Measurements from ENCODE around the gene SORCS2.
"Not testable (repeated sequence)": the region's sequence is repeated elsewhere in the genome, so short reads cannot be mapped to it uniquely, and the experiment has no call there.

SORCS2 gene

DNA sequence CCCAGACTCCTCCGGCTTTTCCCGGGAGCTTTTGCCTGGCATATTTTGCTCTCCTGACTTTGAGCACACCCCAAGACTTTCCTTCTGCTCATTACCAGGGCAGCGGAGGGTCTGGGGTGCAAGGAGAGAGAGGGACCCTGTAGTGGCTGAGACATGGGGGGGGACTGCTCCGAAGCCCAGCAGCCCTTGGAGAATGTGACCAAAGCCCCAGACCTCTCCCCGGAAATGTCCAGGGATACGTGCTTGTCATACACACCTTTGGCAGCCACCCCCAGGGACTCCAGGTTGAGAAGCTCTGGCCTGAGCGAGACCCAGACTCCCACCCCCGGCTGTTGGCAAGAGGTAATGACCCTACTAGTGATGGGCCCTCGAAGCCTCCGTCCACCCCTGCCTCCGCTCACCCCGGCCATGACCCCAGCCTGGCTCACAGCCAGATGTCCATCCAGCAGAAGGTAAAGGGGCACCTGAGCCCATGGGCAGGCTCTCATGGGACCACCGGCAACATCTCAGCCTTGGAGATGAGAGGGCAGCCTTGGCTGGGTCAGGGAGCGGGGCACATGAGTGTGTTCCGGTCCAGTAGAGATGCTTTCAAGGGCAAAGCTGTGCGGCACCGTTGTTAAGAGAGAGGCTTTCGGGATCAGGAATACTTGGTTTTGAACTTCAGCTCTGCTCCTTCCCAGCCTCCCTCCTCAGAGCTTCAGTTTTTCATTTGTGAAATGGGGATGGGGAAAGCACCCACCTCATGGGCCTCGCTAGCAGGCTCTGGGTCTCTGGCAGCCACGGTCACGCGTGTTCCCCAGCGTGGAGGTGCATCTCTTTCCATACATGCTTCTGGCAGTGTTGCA lies 240.4 kb downstream of the SORCS2 start:
- no peak for ATAC-seq

DNA sequence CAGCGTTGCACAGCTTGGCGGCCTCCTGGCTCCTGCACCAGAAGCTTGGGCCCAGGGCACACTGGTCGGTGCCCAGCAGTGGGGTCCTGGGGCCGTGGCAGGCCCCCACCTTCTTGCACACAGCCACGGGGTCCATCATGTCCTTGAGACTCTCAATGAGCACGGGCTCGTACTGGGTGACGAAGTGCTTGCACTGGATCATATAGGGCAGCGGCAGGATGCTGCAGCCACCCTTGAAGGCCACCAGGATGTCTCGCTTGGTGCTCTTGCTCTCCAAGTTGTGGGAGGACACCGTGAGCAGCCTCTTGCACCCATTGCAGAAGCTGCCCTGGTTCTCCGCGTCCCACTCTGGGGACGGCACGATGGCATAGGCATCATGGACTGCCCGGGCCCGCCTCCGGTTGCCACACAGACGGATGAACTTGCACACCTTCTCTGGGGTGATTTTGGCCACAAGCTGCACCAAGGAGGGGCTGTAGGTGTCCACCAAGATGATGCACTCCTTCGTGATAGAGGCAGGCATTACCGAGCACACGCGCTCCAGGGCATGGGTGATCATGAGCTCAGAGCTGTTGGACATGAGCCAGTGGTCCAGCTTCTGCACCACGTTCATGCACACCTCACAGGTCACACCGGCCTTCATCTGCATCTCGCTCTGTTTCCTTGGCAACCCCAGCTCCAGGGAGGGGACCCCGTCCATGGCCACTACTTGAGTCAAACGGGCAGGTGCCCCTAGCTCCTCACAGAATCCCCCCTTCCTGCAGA lies 241.2 kb downstream of the SORCS2 start:
- no peak for ATAC-seq

DNA sequence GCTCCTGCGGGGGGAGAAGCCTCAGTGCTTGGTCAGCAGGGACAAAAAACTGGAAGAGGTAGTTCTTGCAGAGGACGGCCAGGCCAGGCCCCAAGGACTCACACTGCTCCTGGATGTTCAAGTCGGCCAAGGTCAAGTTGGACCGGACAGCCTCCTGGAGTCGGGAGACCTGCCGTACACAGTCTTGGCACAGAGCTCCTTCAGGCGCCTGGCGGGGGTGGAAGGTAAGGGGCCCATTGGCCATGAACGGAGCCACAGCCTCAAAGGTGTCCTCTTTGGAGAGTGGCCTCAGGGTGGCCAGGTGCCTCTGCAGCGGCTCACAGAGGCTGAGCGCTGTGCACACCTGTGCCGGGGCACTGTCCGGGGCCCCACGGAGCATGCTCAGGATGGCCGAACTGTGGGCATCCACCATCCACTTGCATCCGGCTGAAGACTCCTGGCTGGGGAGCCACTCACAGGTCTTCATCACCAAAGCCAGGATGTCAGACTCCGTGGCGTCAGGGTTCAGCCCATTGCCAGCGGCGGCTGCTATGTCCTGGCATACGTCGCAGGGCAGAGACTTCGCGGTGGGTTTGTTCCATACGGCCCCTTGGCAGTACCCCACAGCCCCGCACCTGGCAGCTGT lies 241.9 kb downstream of the SORCS2 start:
- no peak for ATAC-seq

DNA sequence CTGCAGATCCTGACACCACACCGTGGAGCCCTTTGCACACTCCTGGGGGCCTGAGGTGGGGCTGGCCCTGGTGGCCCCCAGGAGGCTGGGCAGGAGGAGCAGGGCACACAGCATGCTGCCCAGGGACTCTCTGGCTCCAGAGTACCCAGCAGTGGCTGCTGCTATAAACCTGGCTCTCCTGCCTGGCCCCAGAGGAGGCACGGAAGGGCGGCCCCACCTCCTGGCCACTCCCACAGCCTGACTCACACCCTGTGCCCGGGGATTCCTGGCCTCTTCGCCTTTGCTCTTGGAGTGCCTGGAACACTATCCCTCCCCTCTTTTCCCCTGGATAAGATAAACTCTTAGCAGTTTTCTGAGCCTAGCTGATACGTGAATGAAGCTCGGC lies 242.4 kb downstream of the SORCS2 start, which contains the start of gene PSAPL1:
Gene PSAPL1 (minus strand): TSS at position 165 of the 385 bp plus-strand sequence. CDS start 51 bp downstream, at position 114.
- no peak for ATAC-seq

DNA sequence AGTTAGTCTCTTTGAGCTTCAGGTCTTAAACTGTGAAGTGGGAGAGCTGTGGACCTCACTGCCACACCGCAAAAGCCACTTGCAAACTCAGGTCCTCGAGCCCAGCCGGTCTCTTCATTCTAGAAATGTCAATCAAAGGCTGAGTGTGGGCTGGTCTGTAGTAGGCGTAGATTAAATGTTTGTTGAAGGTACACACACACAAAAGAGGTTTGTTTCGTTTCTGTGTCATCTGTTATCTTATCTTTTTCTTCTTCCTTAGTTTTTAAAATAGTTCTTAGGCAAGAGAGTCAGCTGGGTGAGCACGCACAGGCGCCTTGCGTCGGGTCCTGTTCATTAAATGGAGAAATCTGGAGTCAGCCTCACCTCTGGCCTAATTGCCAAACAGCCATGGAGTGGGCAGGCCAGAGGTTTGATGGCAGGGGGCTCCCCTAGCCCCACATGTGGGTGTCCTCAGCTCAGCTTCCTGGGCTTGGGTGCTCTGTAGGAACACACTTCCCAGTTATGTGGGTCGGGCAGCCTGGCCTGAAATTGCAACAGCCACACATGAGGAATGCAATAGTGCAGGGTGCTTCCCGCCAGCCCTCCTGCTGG lies 243.2 kb downstream of the SORCS2 start:
- ATAC-seq, result peak in 1 of 2 donors; percentile 13

DNA sequence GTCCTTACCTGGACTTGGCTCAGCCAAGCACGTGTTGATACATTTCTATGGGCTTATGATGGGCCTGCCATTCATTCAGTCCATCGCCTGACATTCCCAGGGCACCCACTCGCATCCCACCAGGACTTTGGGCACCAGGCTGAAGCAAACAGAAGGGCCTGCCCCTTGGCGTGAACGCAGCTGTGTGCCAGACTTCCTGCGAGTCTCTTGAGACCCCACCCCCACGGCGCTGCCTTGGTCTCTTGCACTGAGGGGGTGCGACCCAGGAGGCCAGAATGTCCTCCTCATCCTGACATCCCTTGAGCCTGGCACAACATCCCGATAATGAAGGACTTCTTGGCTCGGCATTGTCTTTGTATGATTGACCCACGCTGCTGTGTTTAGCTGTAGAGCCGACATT lies 243.9 kb downstream of the SORCS2 start:
- no peak for ATAC-seq

DNA sequence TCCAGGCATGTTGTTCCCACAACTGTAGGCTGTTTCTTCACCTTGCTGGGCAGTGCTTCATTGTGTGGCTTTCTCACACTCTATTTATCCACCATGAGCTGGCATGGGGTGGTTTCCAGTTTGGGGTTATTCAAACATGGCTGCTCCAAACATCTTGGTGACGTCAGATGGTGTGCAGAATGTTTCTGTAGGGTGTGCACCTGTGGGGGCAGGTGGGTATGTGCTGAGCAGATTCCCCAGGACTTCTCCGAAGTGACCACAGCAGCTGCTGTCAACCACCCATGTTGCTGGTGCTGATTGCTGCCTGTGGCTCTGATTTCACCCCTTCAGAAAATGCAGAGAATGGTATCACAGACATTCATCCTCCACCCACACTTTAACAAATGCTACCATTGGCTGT lies 247.4 kb downstream of the SORCS2 start:
- no peak for ATAC-seq

DNA sequence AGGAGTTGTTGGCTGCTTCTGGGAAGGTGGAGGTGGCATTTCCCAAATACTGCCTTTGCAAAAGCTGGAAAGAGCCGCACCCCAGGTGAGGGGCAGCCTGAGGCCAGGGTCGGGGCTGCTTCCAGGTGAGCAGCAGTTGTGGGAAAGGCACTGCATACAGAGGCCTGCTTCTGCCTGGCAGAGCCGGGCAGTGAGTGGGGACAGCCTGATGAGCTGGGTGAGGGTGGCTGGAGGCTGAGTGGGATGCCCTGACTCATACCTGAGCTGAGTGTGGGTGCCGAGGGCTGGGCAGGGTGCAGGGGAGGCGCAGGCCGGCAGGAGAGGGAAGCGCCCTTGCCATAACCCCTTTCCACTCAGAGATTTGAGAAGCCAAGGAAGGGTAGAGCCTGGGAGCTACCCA lies 248.9 kb downstream of the SORCS2 start:
- ATAC-seq, result no peak

DNA sequence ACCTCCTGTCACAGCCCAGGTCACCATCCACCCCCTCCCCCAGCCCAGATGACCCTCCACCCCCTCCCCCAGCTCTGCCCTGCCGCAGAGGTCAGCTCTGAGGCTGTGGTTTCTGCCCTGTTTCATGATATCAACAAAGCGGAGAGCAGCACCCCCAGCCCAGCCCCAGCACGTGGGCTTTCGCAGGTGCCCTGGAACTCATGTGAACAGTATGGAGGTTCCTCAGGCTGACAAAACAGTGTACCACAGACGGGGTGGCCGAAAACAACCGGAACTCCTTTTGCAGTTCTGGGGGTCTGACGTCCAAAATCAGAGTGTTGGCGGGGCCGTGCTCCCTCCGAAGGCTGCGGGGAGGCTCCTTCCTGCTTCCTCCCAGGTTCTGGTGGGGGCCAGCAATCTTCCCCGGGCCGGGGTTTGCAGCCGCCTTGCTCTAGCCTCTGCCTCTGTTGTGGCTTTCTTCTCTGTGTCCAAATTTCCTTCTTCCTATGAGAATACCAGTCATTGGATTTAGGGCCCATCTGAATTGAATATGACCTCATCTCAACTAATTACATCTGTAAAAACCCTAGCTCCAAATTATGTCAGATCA lies 250.3 kb downstream of the SORCS2 start:
- ATAC-seq, result no peak

DNA sequence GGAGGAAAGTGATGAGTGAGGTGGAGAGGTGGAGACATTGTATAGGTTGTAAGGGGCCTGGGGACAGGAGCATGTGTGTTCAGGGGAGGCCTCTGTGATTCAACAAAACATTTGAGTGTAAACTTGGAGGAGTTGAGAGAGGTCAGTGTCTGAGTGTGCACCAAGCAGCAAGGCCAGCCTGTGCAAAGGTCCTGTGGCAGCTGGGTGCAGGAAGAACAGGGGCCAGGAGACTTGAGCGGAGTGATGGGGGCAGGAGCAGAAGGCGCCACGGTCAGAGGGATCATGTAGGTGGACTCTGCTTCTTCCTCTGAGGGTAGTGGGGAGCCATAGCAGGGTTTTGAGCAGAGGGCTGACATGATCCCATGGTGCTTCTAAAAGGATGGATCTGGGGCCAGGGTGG lies 252.0 kb downstream of the SORCS2 start:
- no peak for ATAC-seq

DNA sequence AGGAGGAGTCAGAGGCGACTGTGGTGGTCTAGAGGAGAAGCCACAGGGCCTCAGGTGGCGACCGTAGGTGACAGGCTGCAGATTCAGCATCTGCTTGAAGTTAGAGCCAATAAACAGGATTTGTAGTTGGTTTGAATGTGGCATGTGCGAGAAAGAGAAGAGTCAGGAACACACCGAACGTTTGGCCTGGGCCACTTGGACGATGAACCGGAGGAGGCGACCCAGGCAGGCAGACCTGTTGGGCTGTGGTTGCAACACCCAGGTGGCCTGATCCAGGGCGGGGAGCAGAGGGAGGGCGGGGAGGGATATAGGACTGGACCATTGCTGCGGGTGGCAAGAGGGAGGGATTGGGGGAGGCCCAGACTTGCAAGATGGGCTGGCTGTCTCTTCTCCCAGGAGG lies 252.4 kb downstream of the SORCS2 start:
- no peak for ATAC-seq

DNA sequence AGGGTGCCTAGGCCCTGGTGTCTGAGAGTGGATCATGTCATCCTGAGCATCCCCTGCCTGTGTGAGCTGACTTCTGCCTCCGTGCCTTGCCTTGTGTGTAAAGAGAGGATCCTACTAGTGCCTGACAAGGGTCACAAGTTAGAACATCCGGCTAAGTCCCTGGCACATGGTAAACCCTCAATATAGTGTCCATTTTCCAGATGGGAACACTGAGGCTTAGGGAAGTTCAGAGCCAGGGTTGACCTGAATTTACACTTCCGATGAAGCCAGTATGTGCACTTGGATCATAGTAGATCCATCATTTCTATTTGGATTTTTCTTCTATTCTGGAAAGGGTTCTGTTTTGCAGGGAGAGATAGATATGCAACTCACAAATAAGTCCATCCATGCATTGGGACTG lies 254.9 kb downstream of the SORCS2 start:
- ATAC-seq, result no peak

DNA sequence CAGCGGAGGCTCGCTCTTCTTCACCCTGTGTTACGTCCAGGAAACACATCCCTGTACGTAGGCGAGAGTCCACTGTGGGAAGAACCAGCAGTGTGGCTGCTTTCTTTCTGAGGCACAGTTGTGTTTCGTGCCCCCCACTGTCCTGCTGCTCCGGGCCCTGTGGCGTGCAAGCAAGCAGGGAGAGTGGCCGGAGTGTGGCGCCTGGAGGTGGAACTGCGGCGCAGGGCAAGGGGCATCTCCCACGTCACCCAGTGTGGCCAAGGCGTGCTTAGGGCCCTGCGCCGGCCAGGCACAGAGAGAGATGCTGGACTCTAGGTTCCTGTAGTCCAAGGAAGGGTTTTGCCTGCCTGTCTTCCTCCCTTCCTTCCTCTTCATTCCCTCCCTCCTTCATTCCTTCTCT lies 255.7 kb downstream of the SORCS2 start:
- no peak for ATAC-seq

DNA sequence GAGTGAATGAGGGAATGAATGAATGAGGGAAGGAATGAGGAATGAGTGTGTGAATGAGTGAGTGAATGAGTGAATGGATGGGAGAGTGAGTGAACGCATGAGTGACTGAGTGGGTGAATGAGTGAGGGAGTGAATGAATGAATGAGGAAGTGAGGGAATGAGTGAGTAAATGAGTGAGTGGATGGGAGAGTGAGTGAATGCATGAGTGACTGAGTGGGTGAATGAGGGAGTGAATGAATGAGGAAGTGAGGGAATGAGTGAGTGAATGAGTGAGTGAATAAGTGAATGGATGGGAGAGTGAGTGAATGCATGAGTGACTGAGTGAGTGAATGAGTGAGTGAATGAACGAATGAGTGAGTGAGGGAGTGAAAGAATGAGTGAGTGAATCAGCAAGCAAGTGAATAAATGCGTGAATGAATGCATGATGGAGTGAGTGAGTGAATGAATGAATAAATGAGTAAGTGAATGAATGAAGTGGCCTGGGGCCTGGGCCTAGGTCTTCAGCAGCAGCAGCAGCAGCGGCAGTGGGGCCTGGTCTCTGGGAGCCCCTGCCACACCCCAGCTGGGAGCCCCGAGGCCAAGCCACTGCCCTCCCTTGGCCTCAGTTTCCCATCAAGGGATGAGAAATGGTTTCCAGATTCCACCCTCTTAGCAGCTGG lies 258.6 kb downstream of the SORCS2 start:
- ATAC-seq, result no peak

DNA sequence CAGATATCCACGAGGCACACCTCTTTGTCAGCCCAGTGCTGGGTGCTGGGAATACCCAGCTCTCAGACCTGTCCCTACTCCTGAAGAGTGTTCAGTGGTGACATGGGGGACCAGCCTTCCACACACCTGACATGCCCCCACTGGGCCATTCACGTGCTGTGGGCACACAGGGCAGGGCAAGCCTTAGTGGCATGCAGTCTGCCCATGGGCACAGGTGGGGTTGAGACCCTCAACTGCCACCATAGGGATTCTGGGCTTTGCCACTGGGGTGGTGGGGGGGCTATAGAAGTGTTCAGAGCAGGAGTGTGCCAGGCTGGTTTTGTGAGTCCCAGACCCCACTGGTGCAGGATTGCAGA lies 259.1 kb downstream of the SORCS2 start:
- no peak for ATAC-seq

DNA sequence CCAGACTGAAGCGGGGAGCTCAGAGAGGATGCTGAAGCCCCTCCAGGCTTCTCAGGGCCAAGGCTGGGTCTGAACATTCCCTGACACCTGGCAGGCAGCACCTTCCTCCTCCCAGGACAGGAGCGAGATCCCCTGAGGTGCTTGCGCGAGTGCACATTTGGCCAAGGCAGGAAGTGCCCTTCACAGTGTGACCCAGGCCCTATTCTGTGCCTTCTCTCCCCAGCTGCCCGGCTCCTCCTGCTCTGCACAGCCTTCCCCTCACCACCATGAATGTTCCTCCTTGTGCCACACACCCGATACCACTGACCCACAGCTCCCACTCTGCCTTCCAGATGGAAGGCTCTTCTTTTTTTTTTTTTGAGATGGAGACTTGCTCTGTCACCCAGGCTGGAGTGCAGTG lies 259.5 kb downstream of the SORCS2 start:
- no peak for ATAC-seq

DNA sequence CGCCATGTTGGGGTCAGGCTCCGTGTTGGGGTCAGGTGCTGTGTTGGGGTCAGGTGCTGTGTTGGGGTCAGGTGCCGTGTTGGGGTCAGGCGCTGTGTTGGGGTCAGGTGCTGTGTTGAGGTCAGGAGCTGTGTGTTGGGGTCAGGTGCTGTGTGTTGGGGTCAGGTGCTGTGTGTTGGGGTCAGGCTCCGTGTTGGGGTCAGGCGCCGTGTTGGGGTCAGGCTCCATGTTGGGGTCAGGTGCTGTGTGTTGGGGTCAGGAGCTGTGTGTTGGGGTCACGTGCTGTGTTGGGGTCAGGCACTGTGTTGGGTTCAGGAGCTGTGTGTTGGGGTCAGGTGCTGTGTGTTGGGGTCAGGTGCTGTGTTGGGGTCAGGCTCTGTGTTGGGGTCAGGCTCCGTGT lies 260.5 kb downstream of the SORCS2 start:
- not testable (repeated sequence) for ATAC-seq

DNA sequence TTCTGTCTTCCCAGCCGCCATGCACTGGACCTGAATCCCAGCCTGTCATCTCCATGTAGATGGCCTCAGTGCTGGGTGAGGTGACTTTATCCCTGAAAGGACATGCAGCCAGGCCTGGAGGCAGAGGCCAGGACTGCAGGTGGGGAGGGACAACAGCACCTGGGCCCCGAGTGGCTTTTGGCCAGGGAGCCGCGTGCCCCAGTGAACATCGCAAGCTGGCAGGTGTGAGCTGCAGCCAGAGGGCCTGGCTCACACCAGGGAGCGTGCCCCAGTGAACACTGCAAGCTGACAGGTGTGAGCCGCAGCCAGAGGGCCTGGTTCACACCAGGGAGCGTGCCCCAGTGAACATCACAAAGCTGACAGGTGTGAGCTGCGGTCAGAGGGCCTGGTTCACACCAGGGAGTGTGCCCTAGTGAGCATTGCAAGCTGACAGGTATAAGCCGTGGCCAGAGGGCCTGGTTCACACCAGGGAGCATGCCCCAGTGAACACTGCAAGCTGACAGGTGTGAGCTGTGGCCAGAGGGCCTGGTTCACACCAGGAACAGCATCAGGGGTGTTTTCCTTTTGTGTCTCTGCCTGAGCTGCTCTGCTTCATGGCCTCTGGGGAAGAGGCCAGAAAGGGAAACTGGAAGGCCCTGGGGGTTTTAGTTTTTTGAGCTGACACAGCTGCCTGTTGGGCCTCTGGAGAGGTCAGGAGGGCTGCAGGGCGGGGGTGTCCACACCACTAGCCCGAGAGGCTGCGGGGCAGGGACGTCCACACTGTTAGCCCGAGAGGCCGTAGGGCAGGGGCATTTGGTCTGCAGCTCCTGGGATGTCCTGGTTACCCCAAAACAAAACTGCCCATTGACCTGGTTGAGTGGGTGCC lies 265.1 kb downstream of the SORCS2 start:
- no peak for ATAC-seq

DNA sequence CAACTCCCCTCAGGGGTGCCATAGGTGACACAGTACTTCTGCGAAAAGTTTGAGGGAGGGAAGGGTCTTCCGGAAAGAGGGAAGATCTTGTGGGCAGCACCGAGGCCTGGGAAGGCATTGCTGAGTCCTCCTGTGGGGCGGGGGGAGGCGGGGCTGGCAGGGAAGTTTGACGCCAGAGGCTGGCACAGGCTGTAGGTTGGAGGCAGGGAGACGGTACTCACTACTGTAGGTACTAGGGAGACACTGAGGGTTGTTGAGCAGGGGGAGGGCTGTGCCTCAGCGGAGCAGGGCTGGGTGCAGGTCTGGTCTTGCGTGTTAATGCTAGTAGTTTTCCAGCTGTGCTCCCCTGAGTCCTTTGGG lies 265.7 kb downstream of the SORCS2 start:
- no peak for ATAC-seq

DNA sequence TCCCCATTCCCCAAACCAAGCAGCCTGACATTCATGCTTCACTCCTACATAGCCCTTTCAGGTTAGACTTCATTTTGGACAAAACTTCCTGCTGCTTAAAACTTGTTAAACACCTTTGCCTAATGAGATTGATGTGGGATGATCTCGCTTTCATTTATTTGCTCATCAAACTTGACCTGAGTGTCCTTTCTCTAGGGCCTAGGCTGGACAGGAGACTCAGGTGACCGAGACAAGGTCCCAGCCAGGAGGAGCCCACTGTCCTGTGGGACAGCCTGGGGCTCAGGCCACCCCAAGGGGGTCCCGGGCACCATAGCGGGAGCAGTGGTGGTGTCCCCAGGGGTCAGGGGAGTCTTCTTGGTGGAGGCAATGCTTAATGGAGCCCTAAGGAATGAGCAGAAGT lies 266.1 kb downstream of the SORCS2 start:
- ATAC-seq, result no peak

DNA sequence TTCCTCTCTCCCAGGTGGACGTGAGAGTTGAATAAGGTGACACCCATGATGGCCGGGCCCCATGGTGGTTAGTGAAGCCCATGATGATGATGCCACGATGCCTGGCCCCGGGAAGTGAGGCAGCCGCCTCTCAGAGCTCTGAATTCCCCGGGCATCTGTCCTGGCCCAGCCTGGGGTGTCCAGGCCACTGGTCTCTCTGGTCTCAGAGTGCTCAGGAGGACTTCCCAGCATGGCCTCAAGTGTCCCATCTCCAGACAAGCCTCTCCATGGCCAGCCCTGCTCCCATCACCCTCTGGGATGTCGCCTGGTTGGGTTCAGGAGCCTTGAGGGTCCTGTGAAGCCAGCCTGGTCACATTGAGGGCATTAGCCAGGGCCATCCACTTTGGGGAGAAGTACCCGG lies 267.1 kb downstream of the SORCS2 start:
- no peak for ATAC-seq

DNA sequence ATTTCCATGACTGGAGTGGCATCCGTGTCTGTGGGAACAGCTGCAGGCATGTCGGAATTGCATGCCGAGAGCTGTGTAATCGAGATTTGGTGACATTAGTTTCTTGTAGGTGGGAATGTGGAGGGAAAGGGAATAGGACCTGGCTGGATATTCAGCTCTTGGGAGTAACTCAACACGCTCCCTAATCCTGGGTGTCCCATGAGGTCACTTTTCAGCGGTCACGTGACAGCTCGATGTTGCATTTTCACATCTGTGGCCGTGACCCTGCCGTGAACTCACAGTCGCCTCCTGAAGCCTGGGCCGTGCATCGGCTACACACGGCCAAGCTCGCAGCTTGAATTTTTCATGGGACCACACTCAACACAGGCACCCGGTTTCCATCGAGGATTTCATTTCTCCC lies 268.2 kb downstream of the SORCS2 start:
- ATAC-seq, result no peak
